HG02970 (cell line): ENCODE data around the gene PSPC1.
"Not testable (repeated sequence)": the region's sequence is repeated elsewhere in the genome, so short reads cannot be mapped to it uniquely, and the experiment has no call there.

Experiments used
- ATAC-seq: cut with Tn5 transposase; IDR thresholded peaks from one replicate; pipeline ENCODE4 v1.9.1; 2021; ENCODE audit warnings: mild to moderate bottlenecking, moderate library complexity, moderate number of reproducible peaks; ENCODE audit not compliant: unreplicated experiment, low FRiP score

The PSPC1 gene

DNA sequence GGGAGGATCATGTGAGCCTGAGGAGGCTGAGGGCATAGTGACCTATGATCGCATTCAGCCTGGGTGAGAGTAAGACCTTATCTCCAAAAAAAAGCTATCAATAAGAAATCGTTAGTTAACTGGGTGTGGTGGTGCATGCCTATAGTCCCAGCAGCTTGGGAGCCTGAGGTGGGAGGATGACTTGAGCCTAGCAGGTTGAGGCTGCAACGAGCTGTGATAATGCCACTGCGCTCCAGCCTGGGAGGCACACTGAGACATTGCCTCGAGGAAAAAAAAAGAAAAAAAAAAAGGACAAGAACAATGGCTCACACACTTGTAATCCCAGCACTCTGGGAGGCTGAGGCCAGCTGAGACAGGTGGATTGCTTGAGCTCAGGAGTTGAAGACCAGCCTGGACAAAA lies 16.2 kb downstream of the PSPC1 start:
- no peak for ATAC-seq

DNA sequence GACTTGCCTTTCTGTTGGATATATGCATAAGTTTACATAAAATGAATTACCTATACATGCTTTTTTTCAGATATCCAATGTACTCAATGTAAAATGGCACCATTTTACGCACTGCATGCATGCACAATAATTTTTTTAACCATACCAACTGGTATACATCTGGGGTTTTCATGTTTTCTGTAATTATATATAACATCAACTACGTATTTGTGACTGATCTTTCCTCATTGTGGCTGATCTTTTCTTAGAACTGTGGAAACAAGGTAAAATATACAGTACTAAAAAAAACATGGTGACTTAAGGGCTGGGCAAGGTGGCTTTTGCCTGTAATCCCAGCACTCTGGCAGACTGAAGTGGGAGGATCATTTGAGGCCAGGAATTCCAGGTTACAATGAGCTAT lies 18.5 kb downstream of the PSPC1 start:
- no peak for ATAC-seq

DNA sequence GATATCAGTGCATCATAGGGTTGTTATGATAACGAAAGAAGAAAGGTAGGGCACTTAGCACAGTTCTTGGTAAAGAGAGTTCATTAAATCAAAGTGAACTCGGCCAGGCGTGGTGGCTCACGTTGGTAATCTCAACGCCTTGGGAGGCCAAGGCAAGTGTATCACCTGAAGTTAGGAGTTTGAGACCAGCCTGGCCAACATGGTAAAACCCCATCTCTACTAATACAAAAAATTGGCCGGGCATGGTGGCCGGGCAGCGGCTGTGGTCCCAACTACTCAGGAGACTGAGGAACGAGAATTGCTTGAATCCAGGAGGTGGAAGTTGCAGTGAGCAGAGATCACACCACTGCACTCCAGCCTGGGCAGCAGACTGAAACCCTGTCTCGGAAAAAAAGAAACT lies 19.1 kb downstream of the PSPC1 start:
- ATAC-seq = no peak

DNA sequence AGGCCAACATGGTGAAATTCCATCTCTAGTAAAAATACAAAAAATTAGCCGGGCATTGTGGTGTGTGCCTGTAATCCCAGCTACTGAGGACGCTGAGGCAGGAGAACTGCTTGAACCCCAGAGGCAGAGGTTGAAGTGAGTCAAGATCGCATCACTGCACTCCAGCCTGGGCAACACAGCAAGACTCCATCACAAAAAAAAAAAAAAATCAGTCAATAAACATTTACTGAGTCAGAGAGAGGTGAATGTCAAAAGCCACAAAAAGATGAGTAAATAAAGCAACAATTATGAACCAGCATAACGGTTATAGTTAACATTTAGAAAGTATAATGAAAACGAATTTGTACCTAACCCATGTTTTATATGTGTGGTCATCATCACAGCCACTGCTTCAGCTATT lies 23.1 kb downstream of the PSPC1 start:
- ATAC-seq = no peak

DNA sequence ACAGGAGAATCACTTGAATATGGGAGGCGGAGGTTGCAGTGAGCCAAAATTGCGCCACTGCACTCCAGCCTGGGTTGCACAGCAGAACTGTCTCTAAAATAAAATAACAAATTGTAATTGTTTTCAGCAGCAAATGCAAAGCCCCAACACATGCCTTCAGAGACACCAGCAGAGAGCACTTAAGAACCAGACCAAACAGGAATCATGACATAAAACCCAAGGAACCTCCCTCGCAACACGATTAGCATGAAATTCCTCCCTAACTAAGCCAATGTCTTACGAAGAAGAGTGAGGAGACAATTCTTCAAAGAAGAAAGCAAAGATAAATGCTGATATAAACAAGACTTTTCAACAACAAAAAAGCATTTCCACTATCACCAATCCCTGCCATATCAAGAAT lies 40.1 kb downstream of the PSPC1 start:
- ATAC-seq = no peak

DNA sequence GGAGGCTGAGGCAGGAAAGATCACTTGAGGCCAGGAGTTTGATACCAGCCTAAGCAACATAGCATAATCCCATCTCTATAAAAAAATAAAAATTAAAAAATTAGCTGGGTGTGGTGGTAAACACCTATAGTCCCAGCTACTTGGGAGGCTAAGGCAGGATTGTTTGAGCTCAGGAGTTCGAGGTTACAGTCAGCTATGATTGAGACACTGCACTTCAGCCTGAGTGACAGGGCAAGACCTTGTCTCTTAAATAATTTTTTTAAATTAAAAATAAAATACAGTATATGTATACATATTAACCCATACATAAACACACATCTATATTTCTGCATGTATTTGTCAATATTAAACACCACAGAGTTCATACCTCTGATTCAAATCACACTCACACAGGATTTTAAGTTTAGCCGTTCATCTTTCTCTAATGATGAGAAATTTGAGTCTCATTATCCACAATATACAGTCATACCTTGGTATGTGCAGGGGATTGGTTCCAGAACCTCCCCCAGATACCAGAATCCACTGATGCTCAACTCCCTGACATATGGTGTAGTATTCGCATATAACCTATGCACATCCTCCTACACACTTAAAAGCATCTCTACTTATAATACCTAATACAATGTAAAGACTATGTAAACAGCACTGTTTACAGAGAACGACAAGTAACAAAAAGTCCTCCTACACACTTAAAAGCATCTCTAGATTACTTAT lies 44.7 kb downstream of the PSPC1 start:
- no peak for ATAC-seq

DNA sequence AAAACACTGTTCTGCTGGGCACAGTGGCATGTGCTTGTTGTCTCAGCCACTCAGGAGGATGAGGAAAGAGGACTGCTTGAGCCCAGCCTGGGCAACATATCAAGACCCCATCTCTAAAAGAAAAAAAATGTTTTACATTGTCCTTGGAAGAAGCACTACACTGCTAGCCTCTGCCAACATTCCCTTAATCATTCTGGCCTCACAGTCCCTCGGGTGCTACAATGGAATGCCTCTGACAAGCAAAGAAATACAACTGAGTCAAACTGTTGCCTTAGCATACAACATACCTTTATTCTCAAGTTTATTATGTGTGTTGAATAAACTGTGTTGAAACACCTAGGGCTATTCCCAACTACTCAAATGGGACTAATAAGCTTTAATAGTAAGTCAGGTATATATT lies 56.1 kb downstream of the PSPC1 start:
- ATAC-seq = no peak

DNA sequence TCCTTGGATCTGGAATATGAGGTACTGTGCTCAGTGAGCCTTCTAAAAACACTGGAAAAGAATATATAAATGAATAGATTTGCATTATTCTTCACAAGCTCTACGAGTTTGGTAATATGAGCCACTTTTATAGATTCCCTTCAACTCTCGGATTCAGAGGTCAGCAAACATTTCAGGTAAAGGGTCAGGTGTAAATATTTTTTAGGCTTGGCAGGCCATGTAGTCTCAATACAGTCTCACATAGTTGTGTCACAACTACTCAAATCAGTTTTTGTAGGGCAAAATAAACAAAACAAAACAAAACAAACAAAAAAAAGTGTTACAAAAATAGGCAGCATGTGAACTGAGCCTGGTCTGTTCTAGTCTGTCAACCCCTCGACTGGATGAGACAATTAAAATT lies 57.4 kb downstream of the PSPC1 start:
- ATAC-seq = no peak

DNA sequence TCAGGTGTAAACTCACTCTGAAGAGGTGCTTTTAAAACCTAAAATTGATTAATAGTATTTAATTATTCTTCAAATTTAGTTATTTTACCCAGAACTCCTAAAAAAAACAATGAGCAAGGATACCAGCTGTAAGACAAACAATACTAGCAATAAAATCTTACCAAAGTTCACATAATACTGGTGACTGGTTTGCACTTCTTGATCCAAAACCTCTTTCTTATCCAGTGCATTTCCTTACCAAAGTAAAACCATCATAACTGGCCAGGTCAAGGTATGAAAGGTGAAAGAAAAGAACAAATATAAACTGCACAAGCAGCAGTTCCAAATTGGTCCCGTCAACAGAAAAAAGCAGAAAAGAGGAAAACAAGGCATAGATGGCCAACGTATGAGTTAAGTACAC lies 62.7 kb downstream of the PSPC1 start:
- ATAC-seq = no peak

DNA sequence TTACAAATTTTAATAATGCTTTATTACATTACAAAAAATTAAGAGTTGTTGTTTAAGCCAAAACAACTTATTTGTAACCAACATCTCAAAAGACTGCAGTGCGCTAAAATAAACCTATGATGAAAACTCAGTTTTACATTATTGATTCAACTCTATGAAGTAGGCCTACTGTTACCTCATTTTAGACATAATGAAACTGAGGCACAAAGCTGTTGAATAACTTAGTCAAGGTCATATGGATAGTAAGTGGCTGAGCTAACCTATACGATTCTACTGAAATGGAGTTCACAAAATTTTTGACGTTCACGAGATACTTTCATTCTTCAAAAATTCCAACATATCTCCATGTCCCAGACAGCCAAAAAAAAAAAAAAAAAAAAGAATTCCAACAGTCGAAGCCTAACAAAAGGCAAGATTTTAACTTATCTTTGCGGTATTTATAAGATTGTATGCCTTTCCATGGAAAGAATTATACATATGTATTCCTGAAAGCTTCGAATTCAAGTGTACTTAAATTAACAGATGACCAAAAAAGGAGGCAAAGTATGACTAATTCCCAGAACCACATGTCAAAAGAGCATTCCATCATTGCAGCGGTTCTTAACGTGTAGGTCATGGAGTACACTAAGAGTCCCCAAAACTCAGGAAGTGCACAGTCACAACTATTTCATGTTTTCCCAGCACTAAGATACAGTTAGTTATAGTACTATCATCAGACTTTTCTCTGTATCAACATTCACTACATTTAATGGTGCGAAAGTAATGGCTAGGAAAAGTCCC lies 69.4 kb downstream of the PSPC1 start:
- ATAC-seq = no peak

DNA sequence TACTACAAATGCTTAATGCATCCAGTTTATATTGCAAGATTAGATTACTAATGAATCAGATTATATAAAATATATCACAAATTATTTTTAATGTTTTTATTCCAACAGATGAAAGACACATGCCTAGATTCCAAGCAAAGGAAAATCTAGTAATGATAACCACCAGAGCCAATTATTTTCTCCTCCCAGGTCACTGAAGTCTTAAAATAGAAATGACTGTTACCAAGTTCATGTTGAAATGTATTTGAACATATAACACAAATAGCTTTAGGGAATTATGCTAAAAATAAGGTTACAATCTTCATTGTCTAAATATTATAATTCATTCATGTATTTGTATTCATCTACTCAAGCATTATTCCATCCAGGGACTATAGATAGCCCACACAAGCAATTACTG lies 73.0 kb downstream of the PSPC1 start:
- ATAC-seq = not testable (repeated sequence)

DNA sequence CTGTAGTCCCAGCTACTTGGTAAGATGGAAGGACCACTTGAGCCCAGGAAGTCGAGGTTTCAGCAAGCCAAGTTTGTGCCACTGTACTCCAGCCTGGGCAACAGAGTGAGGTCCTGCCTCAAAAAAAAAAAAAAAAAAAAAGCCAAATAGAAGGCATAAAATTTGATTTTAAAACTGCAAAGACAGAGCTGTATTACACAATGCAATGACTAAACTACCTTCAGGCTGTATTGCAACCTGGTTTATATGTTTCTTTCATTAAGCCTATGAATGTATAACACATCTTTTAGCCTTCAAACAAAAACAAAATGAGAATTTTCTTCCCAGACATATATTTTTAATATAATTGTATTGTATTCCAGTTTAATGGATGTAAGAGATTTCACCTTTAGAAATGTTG lies 73.7 kb downstream of the PSPC1 start:
- ATAC-seq = not testable (repeated sequence)

DNA sequence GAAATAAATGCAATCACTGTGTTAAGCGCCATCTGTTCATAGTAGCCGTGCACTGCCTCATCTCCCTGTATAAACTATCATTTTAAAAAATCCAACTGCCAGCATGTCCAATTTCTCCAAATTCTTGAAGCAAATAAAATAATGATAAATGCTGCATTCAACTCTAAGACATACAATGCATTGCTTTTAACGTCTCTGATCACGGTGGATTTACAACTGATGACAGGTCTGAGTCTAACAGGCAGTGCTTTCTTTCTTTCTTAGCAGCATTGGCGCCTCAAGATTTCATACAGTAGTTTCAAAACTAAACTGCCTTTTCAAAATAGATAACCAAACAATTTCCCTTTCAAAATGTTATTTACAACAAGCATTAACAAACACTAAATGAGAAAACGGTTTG lies 78.5 kb downstream of the PSPC1 start:
- not testable (repeated sequence) for ATAC-seq

DNA sequence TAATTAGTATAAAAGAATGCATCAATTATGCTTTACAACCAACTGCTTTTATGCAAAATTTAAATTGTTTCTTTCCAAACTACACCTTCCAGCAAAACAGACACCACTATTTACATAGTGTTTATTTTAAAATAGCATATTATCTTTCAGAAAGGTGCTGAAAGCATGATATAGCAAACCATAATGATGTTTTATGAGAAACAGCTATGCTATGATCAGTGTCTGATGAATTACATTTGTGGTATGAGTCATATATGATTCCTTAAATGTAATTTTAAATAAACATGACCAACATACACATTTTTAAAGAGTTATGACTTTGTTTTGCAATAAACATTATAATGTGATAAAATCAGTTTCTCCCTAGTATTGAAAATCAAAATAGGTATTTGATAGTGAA lies 81.1 kb downstream of the PSPC1 start:
- ATAC-seq = not testable (repeated sequence)

DNA sequence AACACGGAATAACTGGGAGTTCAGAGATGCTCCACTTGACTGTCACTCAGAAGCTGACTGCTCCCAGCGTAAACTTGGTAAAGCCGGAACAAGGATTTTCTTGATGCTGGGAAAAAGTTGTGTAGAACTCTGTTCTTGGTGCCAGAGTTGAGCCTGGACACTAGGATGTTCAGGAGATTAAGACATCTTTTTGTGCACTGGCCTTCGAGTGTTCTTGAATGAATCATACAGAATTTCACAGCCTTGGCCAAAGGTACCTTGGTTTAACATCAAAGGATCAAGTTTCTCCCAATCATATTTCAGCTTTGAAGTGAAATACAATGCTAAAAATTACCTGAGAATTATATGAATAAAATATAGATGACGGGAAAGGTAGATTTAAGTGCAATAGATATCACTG lies 81.8 kb downstream of the PSPC1 start:
- ATAC-seq = not testable (repeated sequence)

DNA sequence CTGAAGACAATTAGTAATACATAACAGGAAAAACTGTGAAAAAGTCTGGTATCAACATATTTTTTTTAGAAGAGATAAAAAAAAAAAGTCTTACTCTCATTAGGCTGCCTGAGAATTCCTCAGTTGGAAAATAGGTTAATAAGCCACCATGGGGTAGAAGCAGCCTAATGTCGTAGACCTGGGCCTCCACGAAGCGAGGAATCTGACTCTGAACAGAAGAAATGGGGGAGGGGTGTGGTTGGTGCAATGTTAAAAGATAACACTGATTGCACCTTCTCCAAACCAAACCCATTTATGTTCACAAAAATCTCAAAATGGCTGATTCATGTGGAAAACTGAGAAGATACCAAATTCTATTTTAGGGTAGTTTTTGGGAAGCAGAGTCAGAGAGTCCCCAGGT lies 86.9 kb downstream of the PSPC1 start:
- no peak for ATAC-seq

DNA sequence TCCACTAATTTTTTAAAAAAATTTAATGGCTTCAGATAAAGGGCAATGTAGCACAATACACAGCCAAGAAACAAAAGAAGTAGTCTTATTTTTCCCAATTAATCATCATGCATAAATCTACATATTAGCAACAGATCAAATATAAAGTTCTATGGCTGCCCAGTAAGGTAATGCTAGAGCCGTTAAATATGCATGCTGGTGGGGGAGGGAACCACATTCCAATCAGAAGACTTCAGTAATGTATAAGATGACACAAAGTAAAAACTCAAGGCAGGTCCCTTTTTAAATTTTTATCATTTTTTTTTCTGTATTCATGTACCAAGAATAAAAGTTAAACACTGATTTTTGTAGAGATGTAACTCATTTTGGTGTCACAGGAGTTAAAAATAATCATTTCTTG lies 87.3 kb downstream of the PSPC1 start:
- ATAC-seq = no peak

DNA sequence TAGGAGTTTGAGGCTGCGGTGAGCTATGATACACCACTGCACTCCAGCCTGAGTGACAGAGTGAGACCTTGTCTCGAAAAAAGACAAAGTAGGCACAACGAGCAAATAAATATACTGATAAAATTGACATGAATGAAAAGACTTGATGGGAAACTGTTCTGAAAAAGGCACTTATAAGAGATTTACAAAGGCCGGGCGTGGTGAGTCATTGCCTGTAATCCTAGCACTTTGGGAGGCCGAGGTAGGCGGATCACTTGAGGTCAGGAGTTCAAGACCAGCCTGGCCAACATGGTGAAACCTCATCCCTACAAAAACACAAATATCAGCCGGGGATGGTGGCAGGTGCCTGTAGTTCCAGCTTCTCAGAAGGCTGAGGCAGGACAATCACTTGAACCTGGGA lies 91.3 kb downstream of the PSPC1 start:
- not testable (repeated sequence) for ATAC-seq

DNA sequence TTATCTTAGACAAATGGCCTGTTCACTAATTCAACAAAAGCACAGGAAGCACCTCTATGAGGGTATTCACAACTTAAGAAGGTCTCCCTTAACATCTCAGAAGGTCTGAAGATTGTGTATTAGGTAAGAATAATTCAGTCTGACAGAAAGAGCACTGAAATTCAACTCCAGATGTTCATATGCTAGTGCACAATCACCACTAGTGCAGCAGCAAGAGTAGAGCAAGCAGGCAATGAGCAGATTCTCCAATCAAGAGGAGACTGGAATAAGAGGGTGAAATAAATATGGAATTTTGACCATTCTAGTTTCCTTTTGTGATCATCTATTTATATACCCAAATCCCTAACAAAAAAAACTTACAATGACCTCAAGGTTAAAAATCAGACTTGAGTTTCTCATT lies 97.3 kb downstream of the PSPC1 start:
- no peak for ATAC-seq

DNA sequence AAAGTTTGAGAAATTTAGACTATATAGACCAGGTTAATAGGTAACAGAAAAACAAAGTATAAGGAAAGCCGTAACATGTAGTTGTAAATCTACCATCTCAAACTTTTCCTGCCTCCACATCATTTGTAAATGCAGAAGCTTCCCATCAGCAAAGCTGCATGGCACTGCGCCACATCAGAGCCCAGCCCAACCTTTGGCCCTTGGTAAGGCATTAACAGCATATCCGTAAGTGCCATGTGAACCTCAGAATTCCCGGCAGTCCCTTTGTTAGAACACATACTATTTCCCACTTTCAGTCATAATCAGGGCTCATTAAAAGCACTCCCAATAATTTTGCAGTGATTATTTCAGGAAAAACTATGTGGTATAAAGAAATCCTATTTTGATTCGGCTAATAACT lies 97.7 kb downstream of the PSPC1 start:
- no peak for ATAC-seq

DNA sequence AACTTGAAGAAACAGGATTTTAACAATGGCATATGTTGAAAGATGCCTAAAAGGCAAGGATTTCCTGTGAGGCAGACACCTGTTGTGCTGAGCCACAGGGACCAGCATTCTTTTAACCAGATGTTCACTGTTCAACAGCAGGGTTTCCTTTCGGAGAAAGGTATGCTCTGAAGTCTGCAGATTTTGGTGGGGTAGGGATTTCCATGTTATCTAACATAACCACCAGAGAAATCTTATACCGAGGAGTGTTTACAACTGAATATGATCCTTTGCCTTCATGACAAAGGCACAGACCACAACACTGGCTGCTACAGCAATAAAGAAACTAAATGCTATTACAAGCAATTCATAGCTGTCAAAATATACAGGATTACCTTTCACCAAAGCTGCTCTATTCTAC lies 101.2 kb downstream of the PSPC1 start:
- ATAC-seq = no peak

DNA sequence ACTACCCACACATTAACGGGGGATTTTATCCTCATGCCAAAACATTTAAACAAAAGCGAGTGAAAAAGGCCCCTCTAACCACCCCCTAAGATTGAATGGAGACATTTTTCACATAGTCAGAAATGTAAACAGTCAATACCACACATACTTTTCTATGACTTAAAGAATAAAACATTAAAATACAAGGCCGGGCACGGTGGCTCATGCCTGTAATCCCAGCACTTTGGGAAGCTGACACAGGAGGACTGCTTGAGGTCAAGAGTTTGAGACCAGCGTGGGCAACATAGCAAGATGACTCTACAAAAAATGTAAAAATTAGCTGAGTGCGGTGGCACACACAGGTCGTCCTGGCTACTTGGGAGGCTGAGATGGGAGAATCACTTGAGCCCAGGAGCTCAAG lies 102.0 kb downstream of the PSPC1 start:
- ATAC-seq = no peak
